ENCODE measurements around the gene SUMO3. TPM values are rescaled to one million over a fixed set of nuclear protein-coding genes. Genes with fewer than 3 reads are reported as not detected.

The SUMO3 gene
- total and polyA plus RNA-seq, 2 of the 8 experiments (the other 6 are each of a cell fraction or from before 2014, with no cell fraction given) = 96.8 to 101 TPM

DNA sequence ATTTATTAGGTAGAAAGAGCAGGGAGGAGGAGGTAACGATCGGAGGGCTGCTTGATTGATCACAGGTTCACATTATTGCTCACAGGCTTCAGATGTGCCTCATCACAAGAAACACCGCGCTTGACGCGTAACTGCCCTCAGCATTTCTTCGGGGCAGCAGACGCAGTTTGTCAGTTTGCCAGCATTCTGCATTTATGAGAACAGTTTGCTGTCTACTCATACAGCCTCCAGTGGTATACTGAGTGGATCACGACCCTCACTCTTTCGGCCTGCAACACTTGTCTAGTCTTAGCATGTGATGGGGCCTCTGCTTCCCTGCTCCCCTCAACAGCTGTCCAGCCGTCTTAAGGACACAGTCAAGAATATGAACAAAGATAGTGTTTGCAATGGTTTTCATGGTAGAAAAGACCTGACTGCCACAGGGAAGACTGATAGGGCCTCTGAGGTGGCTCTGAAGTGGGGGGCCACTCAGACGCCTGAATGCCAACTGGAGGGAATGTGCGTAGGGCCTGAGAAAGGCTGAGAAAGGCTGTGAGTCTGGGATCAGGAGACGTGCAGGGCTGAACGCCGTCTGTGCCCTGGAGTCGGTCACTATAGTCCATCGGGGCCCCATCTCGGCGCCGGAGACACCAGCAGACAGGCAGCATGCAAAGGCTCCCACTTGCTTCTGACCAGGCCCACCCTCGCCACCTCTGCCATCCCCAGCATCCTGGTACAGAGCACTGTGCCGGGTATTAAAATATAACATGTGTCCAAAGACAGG is 61.3 kb downstream of the SUMO3 start:
- Histone ChIP-seq H3K36me3 (ENCODE audit: control insufficient read depth in 2 of 4, insufficient read depth in 4 of 4, low read length in 3 of 4) (no peaks in the 10 kb centered on the region), H2BK12ac (ENCODE audit: low read depth, low read length) (no peak overlapping the region), H2AFZ (ENCODE audit: low read length) (no peak overlapping the region), H3K4ac (replicated peaks; ENCODE audit: insufficient read length, low read depth, low read length) (no peak overlapping the region), H3K14ac (ENCODE audit: insufficient read length) (no peak overlapping the region), H4K5ac (ENCODE audit: insufficient read length, low read depth, low read length) (no peak overlapping the region), H3K23ac (ENCODE audit: insufficient read length) (no peak overlapping the region), H3K9me3 (ENCODE audit: insufficient read depth in 2 of 2, low read depth in 1 of 2, low read length in 1 of 2) (no peaks in the 10 kb centered on the region; a peak in 1 of 4 replicates), H2BK120ac (replicated peaks; ENCODE audit: low read depth, low read length) (no peak overlapping the region), H3K9ac (replicated peaks in 1 of 4; ENCODE audit: extremely low read depth in 1 of 4, low read depth in 3 of 4, low read length in 3 of 4) (no peak overlapping the region), H2BK15ac (ENCODE audit: low read length) (no peak overlapping the region), H3K4me3 (ENCODE audit: extremely low read depth in 1 of 4, insufficient read depth in 2 of 4, low read depth in 3 of 4, low read length in 4 of 4) (no peak overlapping the region), H4K91ac (replicated peaks; ENCODE audit: insufficient read length, low read length) (no peak overlapping the region), H3K56ac (replicated peaks; ENCODE audit: insufficient read length, low read depth, low read length) (no peak overlapping the region), H3K27me3 (replicated peaks in 1 of 4; ENCODE audit: control insufficient read depth in 3 of 4, extremely low read depth in 1 of 4, insufficient read depth in 3 of 4, low read length in 3 of 4) (no peaks in the 10 kb centered on the region), H3K27ac (ENCODE audit: low read depth, low read length) (no peak overlapping the region), H4K8ac (ENCODE audit: extremely low read depth, insufficient read depth, low read length) (no peak overlapping the region), H3K4me1 (replicated peaks in 1 of 4; ENCODE audit: control insufficient read depth in 3 of 4, insufficient read depth in 4 of 4, low read length in 3 of 4) (peaks cover 0 to 24% (median 11%) of the 10 kb centered on the region in 4 experiments; a peak in 6 of 7 replicates), H4K20me1 (replicated peaks in 1 of 2; ENCODE audit: control insufficient read depth in 1 of 2, insufficient read depth in 2 of 2, low read length in 2 of 2) (peaks cover 0 to 3% of the 10 kb centered on the region in 2 experiments), H3K79me1 (ENCODE audit: low read depth, low read length) (no peaks in the 10 kb centered on the region), H2BK20ac (ENCODE audit: low read length) (no peak overlapping the region), H2AK5ac (ENCODE audit: low read depth, low read length) (no peak overlapping the region), H2BK5ac (ENCODE audit: low read depth, low read length) (no peak overlapping the region), H3K18ac (ENCODE audit: extremely low read depth, low read length) (no peak overlapping the region), H3K79me2 (ENCODE audit: control insufficient read depth in 1 of 2, insufficient read depth in 2 of 2, low read length in 2 of 2) (no peaks in the 10 kb centered on the region), H3K23me2 (ENCODE audit: low read depth, low read length) (no peaks in the 10 kb centered on the region), H3K4me2 (ENCODE audit: insufficient read depth in 1 of 2, low read depth in 2 of 2, low read length in 2 of 2) (no peak overlapping the region)
- WGBS, 2 experiments (ENCODE audit: extremely low coverage in 1 of 2, insufficient coverage in 1 of 2, insufficient read length in 1 of 2, insufficient replicate concordance in 2 of 2, low coverage in 1 of 2, low lambda C conversion rate in 2 of 2, missing lambda C conversion rate in 1 of 2) = 83% methylated on average over 23 of the region's 23 CpGs; no CpG with 5 or more reads in 1 of the 2 experiments
- ChIA-PET CTCF (ENCODE audit: partially characterized antibody) (interaction anchor here (1.2 to 1.5 kb wide), 2 partner anchors 37 to 42 kb away, joined by 3 to 4 read pairs; no protein-coding TSS in a partner anchor), POLR2A (ENCODE audit: partially characterized antibody) (no interaction called here)
- TF ChIP-seq EZH2 (IDR thresholded peaks at IDR 0.05; ENCODE audit: low read depth, low read length, severe bottlenecking) (no peak), PHF8 (conservative IDR thresholded peaks at IDR 0.05; ENCODE audit: low read depth, low read length) (no peak), KDM5A (IDR thresholded peaks at IDR 0.05; ENCODE audit: low read length) (no peak)
- no peak for DNase-seq (ENCODE audit: low read depth in 1 of 2, low spot score in 2 of 2)
- FAIRE-seq = no peak
